Stimulated activated effector memory CD8-positive, alpha-beta T cell treated with anti-CD3 and anti-CD28 coated beads, Interleukin-12 subunit alpha, Interleukin-12 subunit beta, amount 100 ng/mL, for 72 hours (primary cell): ENCODE results near the gene TCTN3.

Experiments used
- ATAC-seq: fragments of 150-1000 bp; cut with Tn5 transposase; 2 replicates; pipeline ENCODE4 v1.10.0; 2021
- DNase-seq, 2 donors: peaks; one replicate each; pipeline ENCODE4 v3.0.0; 2021 to 2022; ENCODE audit warnings: low spot score in 2 of 2
- H3K27ac Mint-ChIP-seq: one replicate; pipeline ENCODE4 v1.8.0; 2022; ENCODE audit warnings: mild to moderate bottlenecking, mixed read lengths
- H3K36me3 Mint-ChIP-seq: one replicate; pipeline ENCODE4 v1.8.0; 2022; ENCODE audit warnings: mild to moderate bottlenecking, mixed read lengths
- H3K4me1 Mint-ChIP-seq: one replicate; pipeline ENCODE4 v1.8.0; 2022; ENCODE audit warnings: mixed read lengths
- H3K4me3 Mint-ChIP-seq: one replicate; pipeline ENCODE4 v1.8.0; 2022; ENCODE audit warnings: mild to moderate bottlenecking, mixed read lengths
- H3K9me3 Mint-ChIP-seq: one replicate; pipeline ENCODE4 v1.8.0; 2022; ENCODE audit warnings: mixed read lengths

TCTN3 gene

GRCh38 chr10:95657250-95657649, 36.5 kb downstream of the TCTN3 start:
- no peak for DNase-seq
- H3K27ac Mint-ChIP-seq, result peak overlapping the region; percentile 97

DNA sequence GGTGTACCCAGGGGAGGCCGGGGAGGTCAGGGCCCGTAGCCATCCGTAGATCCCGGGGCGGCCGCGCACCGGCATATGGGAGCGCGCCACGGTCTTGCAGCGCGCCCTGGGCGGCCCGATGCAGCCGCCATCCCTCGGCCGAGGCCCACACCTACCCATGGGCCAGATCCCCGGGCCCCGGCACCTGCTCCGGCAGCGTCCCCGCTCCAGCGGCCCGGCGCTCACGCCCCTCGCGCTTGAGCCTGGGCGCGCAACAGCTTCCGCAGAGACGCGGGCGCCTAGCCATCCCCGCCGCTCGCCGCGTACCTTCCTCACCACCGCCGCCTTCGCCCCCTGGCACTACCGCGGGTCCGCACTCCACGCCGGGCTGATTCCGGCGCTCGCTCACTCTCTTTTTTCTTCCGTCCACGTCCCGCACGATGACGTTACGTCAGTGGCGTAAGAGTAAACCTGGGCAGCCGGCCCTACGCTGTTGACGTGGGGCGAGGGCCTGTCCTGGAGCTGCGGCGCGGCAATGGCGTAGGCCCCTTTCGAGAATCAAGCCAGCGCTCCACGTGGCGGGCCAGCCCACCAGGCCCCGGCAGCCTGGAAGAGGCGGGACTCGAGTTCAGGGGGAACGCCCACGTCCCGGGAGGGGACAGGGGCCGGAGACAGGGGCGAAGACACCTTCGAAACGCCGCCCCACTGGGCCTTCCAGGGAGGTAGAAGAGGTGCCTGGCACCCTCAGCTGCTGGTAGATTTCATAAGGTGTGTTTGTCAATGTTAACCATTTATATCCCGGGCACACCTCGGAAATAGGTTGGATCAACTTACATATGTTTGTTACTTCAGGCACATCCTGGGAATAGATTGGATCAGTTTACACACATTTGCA, 37.2 kb downstream of the TCTN3 start, which contains the start of gene ALDH18A1:
Gene ALDH18A1 (minus strand): TSS at position 421 of the 874 bp plus-strand sequence. CDS start 3,334 bp downstream, outside the sequence.
- H3K27ac Mint-ChIP-seq, result peak within 1 kb of the TSS; percentile 97
- ATAC-seq, result peak; percentile 94
- peaks cover 39% of the 10 kb centered on the region for H3K36me3 Mint-ChIP-seq
- H3K9me3 Mint-ChIP-seq, result no peaks in the 10 kb centered on the region
- DNase-seq, result peak; percentile 91 to 96
- peaks cover 38% of the 10 kb centered on the region for H3K4me1 Mint-ChIP-seq
- H3K4me3 Mint-ChIP-seq, result peak within 1 kb of the TSS; percentile 99

More at GRCh38 chr10:95657250-95657649, 36.5 kb downstream of the TCTN3 start:
- H3K4me3 Mint-ChIP-seq, result peak overlapping the region; percentile 99
- H3K9me3 Mint-ChIP-seq, result no peaks in the 10 kb centered on the region
- no peak for ATAC-seq
- peaks cover 34% of the 10 kb centered on the region for H3K4me1 Mint-ChIP-seq
- peaks cover 32% of the 10 kb centered on the region for H3K36me3 Mint-ChIP-seq

DNA sequence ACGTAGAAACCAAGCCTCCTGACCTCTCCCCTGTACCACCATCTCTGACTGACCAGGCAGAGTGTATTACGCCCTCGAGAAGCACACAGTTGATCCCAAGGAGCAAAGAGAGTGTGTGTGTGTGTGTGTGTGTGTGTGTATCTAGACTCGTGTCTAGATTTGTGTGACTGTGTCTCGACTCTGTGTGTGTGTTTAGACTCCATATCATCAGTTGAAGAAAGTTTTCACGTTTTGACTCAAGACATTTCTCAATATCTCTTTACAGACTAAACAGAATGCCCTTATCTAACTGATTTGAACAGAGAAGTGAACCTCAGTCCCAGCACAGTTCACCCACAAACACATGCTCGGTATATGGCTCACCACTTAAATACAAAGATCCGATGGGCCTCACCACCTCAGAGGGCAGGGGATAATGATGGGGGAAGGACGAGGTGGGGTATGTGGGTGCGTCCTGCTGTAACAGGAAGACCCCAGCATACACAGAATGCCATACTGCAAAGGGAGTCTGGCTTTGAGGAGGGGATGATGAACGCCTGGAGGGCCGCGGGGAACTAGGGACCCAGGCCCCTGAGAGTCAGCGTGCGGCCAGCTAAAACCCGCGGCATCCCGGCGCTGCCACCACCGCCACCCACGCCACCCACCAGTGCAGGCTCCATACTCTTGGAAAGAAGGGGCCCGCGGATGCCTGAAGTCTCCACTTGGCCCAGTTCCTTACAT, 38.0 kb downstream of the TCTN3 start:
- H3K9me3 Mint-ChIP-seq, result peaks cover 5% of the 10 kb centered on the region
- peaks cover 43% of the 10 kb centered on the region for H3K4me1 Mint-ChIP-seq
- ATAC-seq, result peak; percentile 64
- peak overlapping the region; percentile 99 for H3K4me3 Mint-ChIP-seq
- DNase-seq, result peak in 1 of 2 donors; percentile 10
- H3K27ac Mint-ChIP-seq, result peak overlapping the region; percentile 97
- peaks cover 47% of the 10 kb centered on the region for H3K36me3 Mint-ChIP-seq

DNA sequence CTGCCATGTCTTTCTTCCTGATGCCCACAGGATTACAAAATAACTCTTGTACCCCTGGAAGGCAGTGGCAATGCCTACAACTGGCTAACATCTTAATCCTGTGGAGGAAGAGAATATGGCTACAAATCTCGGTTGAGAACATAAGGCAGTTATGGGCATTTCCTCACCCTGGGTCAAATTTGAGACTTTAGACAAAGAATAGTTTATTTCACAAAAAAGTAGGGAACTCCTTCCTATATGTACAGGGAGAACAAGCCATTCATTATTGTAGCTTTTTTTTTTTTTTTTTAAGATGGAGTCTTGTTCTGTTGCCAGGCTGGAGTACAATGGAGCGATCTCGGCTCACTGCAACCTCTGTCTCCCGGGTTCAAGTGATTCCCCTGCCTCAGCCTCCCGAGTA, 39.8 kb downstream of the TCTN3 start:
- H3K4me1 Mint-ChIP-seq, result peaks cover 43% of the 10 kb centered on the region
- H3K36me3 Mint-ChIP-seq, result peaks cover 65% of the 10 kb centered on the region
- no peak for DNase-seq
- H3K4me3 Mint-ChIP-seq, result no peak overlapping the region
- no peak overlapping the region for H3K27ac Mint-ChIP-seq
- ATAC-seq, result no peak
- H3K9me3 Mint-ChIP-seq, result peaks cover 5% of the 10 kb centered on the region

GRCh38 chr10:95651346-95652060, 42.2 kb downstream of the TCTN3 start:
- DNase-seq (no peak), ATAC-seq (no peak)
- Mint-ChIP-seq H3K4me3 (no peak overlapping the region), H3K9me3 (peaks cover 5% of the 10 kb centered on the region), H3K36me3 (peaks cover 76% of the 10 kb centered on the region), H3K4me1 (peaks cover 31% of the 10 kb centered on the region), H3K27ac (no peak overlapping the region)

DNA sequence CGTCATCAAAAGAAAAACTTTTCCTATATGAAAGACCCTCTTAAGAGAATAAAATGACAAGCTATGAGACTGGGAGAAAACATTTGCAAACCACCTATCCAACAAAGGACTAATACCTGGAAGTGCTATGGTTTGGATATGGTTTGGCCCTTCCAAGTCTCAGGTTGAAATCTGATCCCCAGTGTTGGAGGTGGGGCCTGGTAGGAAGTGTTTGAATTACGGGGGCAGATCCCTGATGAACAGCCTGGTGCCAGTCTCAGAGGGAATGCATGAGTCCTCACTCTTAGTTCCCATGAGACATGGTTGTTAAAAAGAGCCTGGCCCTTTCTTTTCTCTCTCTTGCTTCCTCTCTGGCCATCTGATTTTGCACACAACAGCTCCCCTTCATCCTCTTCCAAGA, 43.5 kb downstream of the TCTN3 start:
- H3K4me1 Mint-ChIP-seq, result peaks cover 26% of the 10 kb centered on the region
- peaks cover 64% of the 10 kb centered on the region for H3K36me3 Mint-ChIP-seq
- DNase-seq, result no peak
- H3K9me3 Mint-ChIP-seq, result peaks cover 5% of the 10 kb centered on the region
- no peak overlapping the region for H3K4me3 Mint-ChIP-seq
- ATAC-seq, result no peak
- H3K27ac Mint-ChIP-seq, result peak overlapping the region; percentile 18

DNA sequence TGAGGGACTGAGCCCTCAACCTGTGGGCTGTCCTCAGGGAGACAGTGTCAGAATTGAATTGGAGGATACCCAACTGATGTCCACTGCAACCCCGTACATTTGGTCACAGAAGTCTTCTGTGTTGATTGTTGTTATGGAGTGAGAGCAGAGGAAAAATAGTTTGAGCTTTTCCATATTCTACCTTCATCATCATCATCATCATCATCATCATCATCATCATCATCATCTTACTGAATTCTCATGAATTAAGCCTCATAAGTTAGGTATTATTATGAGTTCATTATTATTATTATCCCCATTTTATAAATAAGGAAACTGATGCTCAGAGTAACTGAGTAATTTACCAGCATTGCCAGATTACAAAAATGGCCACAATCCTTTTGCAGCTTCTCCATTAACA, 45.6 kb downstream of the TCTN3 start:
- DNase-seq (no peak), ATAC-seq (no peak)
- Mint-ChIP-seq H3K4me1 (peaks cover 18% of the 10 kb centered on the region), H3K9me3 (peaks cover 5% of the 10 kb centered on the region), H3K27ac (no peak overlapping the region), H3K4me3 (no peak overlapping the region), H3K36me3 (peaks cover 66% of the 10 kb centered on the region)

- Mint-ChIP-seq H3K4me1 (peaks cover 6% of the 10 kb centered on the region), H3K36me3 (peaks cover 66% of the 10 kb centered on the region), H3K9me3 (peaks cover 1% of the 10 kb centered on the region), H3K27ac (peak overlapping the region; percentile 5), H3K4me3 (no peak overlapping the region)
- ATAC-seq (no peak), DNase-seq (no peak)
Observed at GRCh38 chr10:95646160-95646559, 47.6 kb downstream of the TCTN3 start.

DNA sequence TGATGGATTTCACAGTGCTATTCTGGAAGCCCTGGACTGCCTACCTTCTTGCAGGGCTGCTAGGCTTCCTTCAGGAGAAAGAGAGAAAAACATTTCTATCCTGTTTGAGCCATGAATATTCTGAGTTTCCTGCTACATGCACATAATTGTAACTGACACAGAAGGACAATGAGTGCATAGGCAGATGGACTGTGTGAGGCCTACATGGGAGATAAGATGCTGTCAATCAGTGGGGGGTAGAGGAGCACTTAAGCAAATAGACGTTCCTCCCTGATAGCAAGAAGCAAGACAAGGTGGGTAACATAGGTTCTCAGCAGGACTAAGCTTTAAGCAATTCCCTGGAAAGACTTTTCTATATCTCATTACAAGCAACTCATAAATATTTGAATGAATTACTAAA, 48.8 kb downstream of the TCTN3 start:
- ATAC-seq, result no peak
- Mint-ChIP-seq H3K36me3 (peaks cover 66% of the 10 kb centered on the region), H3K4me1 (peaks cover 5% of the 10 kb centered on the region), H3K4me3 (no peak overlapping the region), H3K27ac (peak overlapping the region; percentile 5), H3K9me3 (no peaks in the 10 kb centered on the region)
- DNase-seq, result no peak

GRCh38 chr10:95640891-95641315, 52.8 kb downstream of the TCTN3 start:
- DNase-seq (no peak), ATAC-seq (no peak)
- Mint-ChIP-seq H3K4me1 (peaks cover 1% of the 10 kb centered on the region), H3K36me3 (peaks cover 71% of the 10 kb centered on the region), H3K4me3 (no peak overlapping the region), H3K9me3 (no peaks in the 10 kb centered on the region), H3K27ac (peak overlapping the region; percentile 2)

DNA sequence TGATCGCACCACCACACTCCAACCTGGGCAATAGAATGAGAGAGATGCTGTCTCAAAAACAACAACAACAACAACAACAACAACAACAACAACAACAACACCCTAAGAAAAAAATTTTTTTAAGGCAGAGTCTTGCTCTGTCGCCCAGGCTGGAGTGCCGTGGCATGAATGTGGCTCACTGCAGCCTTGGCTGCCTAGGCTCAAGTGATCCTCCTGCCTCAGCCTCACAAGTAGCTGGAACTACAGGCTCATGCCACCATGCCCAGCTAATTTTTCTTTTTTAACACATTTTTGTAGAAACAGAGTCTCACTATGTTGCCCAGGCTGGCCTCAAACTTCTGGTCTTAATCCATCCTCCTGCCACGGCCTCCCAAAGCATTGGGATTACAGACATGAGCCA, 55.8 kb downstream of the TCTN3 start:
- H3K9me3 Mint-ChIP-seq, result no peaks in the 10 kb centered on the region
- no peaks in the 10 kb centered on the region for H3K4me1 Mint-ChIP-seq
- H3K27ac Mint-ChIP-seq, result no peak overlapping the region
- no peak for ATAC-seq
- no peak for DNase-seq
- H3K4me3 Mint-ChIP-seq, result no peak overlapping the region
- peaks cover 88% of the 10 kb centered on the region for H3K36me3 Mint-ChIP-seq

DNA sequence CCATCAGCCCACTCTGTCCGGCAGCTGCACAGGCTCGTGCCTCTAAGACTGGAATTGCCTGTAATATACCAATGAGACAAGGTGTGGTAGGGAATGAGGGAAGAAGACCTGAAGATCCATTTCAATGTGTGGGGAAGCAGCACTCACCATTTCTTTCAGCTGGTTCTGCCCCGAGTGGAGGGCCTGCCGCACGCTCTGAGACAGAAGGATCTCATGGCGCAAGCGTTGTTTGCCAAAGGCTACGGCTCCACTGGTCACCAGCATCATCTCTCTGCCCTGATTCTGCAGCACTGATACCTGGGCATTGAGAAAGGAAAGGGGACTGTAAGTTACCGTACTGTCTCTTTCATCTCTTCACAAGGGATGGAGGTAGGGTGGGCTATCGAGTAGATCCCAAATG, 56.6 kb downstream of the TCTN3 start:
- H3K36me3 Mint-ChIP-seq, result peaks cover 88% of the 10 kb centered on the region

GRCh38 chr10:95635319-95635733, 58.4 kb downstream of the TCTN3 start:
- Mint-ChIP-seq H3K4me1 (no peaks in the 10 kb centered on the region), H3K27ac (peak overlapping the region; percentile 0), H3K4me3 (no peak overlapping the region), H3K9me3 (no peaks in the 10 kb centered on the region), H3K36me3 (peaks cover 88% of the 10 kb centered on the region)
- no peak for ATAC-seq
- DNase-seq, result no peak

More for the DNA sequence above, 56.6 kb downstream of the TCTN3 start:
- Mint-ChIP-seq H3K4me1 (no peaks in the 10 kb centered on the region), H3K4me3 (no peak overlapping the region), H3K9me3 (no peaks in the 10 kb centered on the region), H3K27ac (no peak overlapping the region)
- DNase-seq (no peak), ATAC-seq (no peak)

DNA sequence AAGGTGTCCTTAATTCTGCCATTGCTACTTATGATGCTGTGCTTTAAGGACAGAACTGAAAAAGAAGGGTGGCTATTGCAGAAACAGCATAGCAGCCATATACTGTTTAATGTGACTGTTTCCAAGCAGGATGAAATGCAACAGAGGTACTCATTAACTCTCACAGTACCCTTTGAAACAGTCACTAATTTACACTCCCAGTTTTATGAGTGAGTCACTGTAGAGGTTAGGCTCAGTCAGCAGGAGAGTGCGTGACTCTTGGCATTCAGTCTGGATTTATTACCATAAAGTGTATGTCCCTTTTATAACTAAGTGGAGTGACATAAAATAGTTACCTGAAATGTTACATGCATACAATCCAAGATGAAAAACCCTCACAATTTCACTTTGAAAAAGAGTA, 64.9 kb downstream of the TCTN3 start:
- peaks cover 100% of the 10 kb centered on the region for H3K36me3 Mint-ChIP-seq
- no peak for DNase-seq

DNA sequence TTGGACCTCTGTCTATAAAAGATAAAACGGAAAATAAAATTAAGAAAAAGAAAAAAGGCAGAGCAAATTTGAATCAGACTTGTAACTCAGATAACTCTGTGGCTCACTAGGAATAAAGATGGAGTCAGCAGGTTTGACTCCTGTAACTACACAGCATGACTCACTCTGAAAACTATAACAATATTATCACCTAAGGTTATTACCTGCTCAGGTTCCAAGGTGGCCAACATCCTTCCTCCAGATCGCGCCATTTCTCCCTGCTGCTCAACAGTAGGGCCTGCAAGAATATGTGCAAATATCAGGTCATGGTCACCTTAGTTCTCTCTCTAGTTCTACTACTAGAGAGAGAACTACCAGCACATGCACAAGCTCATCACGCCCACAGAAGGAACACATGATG, 67.2 kb downstream of the TCTN3 start:
- Mint-ChIP-seq H3K36me3 (peaks cover 99% of the 10 kb centered on the region), H3K4me1 (no peaks in the 10 kb centered on the region), H3K9me3 (no peaks in the 10 kb centered on the region), H3K27ac (peak overlapping the region; percentile 20), H3K4me3 (no peak overlapping the region)
- ATAC-seq, result no peak
- DNase-seq, result no peak

More for the DNA sequence above, 64.9 kb downstream of the TCTN3 start:
- ATAC-seq, result no peak
- H3K27ac Mint-ChIP-seq, result peak overlapping the region; percentile 38
- no peaks in the 10 kb centered on the region for H3K4me1 Mint-ChIP-seq
- H3K4me3 Mint-ChIP-seq, result no peak overlapping the region
- no peaks in the 10 kb centered on the region for H3K9me3 Mint-ChIP-seq
